ENCODE data around the gene PDGFC. TPM values are rescaled to one million over a fixed set of nuclear protein-coding genes. Genes with fewer than 3 reads are reported as not detected.

Gene PDGFC
- total and polyA plus RNA-seq, 8 donors = 4.9 to 39.8 (median 10.8) TPM

- Histone ChIP-seq H3K36me3 (no peaks in the 10 kb centered on the region), H3K4me1 (peaks cover 0 to 26% (median 11%) of the 10 kb centered on the region in 4 donors), H3K9me3 (no peaks in the 10 kb centered on the region), H3K4me3 (no peak overlapping the region), H3K27me3 (no peaks in the 10 kb centered on the region), H3K27ac (peak overlapping the region in 1 of 5 donors; percentile 6)
- intact Hi-C loops (cut with DNase I; ENCODE audit: low total_unique reads) = no loop called here
- no peak for DNase-seq
- WGBS, 5 donors = 65 to 78% (median 68%) methylated on average over 4 of the region's 4 CpGs
- no peak for TF ChIP-seq POLR2AphosphoS5 (IDR thresholded peaks at IDR 0.05)
- TF ChIP-seq CTCF (IDR thresholded peaks at IDR 0.05) = no peak
- TF ChIP-seq EP300 (IDR thresholded peaks at IDR 0.05) = no peak
- TF ChIP-seq POLR2A (IDR thresholded peaks at IDR 0.05) = no peak
Measured at GRCh38 chr4:156779042-156779441, 192.6 kb downstream of the PDGFC start.

- Histone ChIP-seq H3K4me1 (peaks cover 0 to 30% (median 11%) of the 10 kb centered on the region in 4 donors), H3K27ac (peak overlapping the region in 2 of 5 donors; percentile 6 to 35), H3K36me3 (no peaks in the 10 kb centered on the region), H3K9me3 (no peaks in the 10 kb centered on the region), H3K27me3 (no peaks in the 10 kb centered on the region), H3K4me3 (no peak overlapping the region)
- intact Hi-C loops (cut with DNase I; ENCODE audit: low total_unique reads) = no loop called here
- WGBS, 5 donors = 38 to 43% (median 40%) methylated on average over 1 of the region's 1 CpG
- TF ChIP-seq EP300 (IDR thresholded peaks at IDR 0.05) = no peak
- no peak for TF ChIP-seq POLR2A (IDR thresholded peaks at IDR 0.05)
- no peak for TF ChIP-seq CTCF (IDR thresholded peaks at IDR 0.05)
- no peak for TF ChIP-seq POLR2AphosphoS5 (IDR thresholded peaks at IDR 0.05)
- DNase-seq = peak in 1 of 2 donors; percentile 12
Measured at GRCh38 chr4:156778606-156779005, 193.0 kb downstream of the PDGFC start.

GRCh38 chr4:156778093-156778492 lies 193.5 kb downstream of the PDGFC start:
- TF ChIP-seq POLR2A (IDR thresholded peaks at IDR 0.05) (no peak), CTCF (IDR thresholded peaks at IDR 0.05) (no peak), POLR2AphosphoS5 (IDR thresholded peaks at IDR 0.05) (no peak), EP300 (IDR thresholded peaks at IDR 0.05) (no peak)
- no peaks in the 10 kb centered on the region for H3K27me3 ChIP-seq
- no peaks in the 10 kb centered on the region for H3K9me3 ChIP-seq
- peaks cover 0 to 33% (median 11%) of the 10 kb centered on the region in 4 donors for H3K4me1 ChIP-seq
- peak overlapping the region in 1 of 5 donors; percentile 35 for H3K27ac ChIP-seq
- 58 to 86% (median 67%) methylated on average over 1 of the region's 1 CpG for WGBS, 5 donors
- H3K4me3 ChIP-seq = no peak overlapping the region
- no peaks in the 10 kb centered on the region for H3K36me3 ChIP-seq
- intact Hi-C loops (cut with DNase I; ENCODE audit: low total_unique reads) = no loop called here
- no peak for DNase-seq

- no peak overlapping the region for H3K4me3 ChIP-seq
- H3K27me3 ChIP-seq = no peaks in the 10 kb centered on the region
- no peaks in the 10 kb centered on the region for H3K9me3 ChIP-seq
- intact Hi-C loops (cut with DNase I; ENCODE audit: low total_unique reads) = no loop called here
- no peak overlapping the region for H3K27ac ChIP-seq
- H3K4me1 ChIP-seq = peaks cover 0 to 55% (median 25%) of the 10 kb centered on the region in 4 donors
- no peaks in the 10 kb centered on the region for H3K36me3 ChIP-seq
- DNase-seq = no peak
- WGBS, 5 donors = 41 to 72% (median 62%) methylated on average over 1 of the region's 1 CpG
- TF ChIP-seq EP300 (IDR thresholded peaks at IDR 0.05) (no peak), POLR2A (IDR thresholded peaks at IDR 0.05) (no peak), CTCF (IDR thresholded peaks at IDR 0.05) (no peak), POLR2AphosphoS5 (IDR thresholded peaks at IDR 0.05) (no peak)
Measured at GRCh38 chr4:156775813-156776212, 195.8 kb downstream of the PDGFC start.

Measured in stomach (tissue), 9 donors.